ENCODE results near the gene NPHP1. TPM values are rescaled to one million over a fixed set of nuclear protein-coding genes. Genes with fewer than 3 reads are reported as not detected.
"Not testable (repeated sequence)": the region's sequence is repeated elsewhere in the genome, so short reads cannot be mapped to it uniquely, and the experiment has no call there.

Gene NPHP1
- 1 to 10 TPM; 7.1 to 9.2 TPM for total RNA-seq

- ATAC-seq (ENCODE audit: insufficient number of reproducible peaks, low FRiP score, low read depth), result peak; percentile 96
Observed at GRCh38 chr2:110204408-110205385, at the start of gene NPHP1. Gene NPHP1, minus strand, starts transcription at chr2:110205013. Its CDS starts 45 bp downstream, at chr2:110204968.

GRCh38 chr2:110248081-110248795 lies 43.4 kb upstream of the NPHP1 start:
- not testable (repeated sequence) for H3K27me3 ChIP-seq (replicated peaks; ENCODE audit: insufficient read depth); H3K27ac ChIP-seq; H3K4me1 ChIP-seq (ENCODE audit: control insufficient read depth in 1 of 2, low read depth in 2 of 2); DNase-seq (ENCODE audit: low spot score); ATAC-seq (ENCODE audit: insufficient number of reproducible peaks, low FRiP score, low read depth); H3K9me3 ChIP-seq; H3K36me3 ChIP-seq; H3K4me3 ChIP-seq

More at GRCh38 chr2:110204408-110205385, at the start of gene NPHP1:
- Histone ChIP-seq H3K36me3 (no peaks in the 10 kb centered on the region), H3K9me3 (no peaks in the 10 kb centered on the region), H3K27ac (peak within 1 kb of the TSS; percentile 1 to 27), H3K4me1 (ENCODE audit: control insufficient read depth in 1 of 2, low read depth in 2 of 2) (peaks cover 5 to 17% of the 10 kb centered on the region in 2 donors), H3K4me3 (peak within 1 kb of the TSS; percentile 80), H3K27me3 (replicated peaks; ENCODE audit: insufficient read depth) (no peaks in the 10 kb centered on the region)
- no peak for TF ChIP-seq CTCF (IDR thresholded peaks at IDR 0.05)
- peak; percentile 44 for DNase-seq (ENCODE audit: low spot score)

- H3K27me3 ChIP-seq (replicated peaks; ENCODE audit: insufficient read depth); H3K36me3 ChIP-seq; H3K27ac ChIP-seq; H3K4me3 ChIP-seq; H3K4me1 ChIP-seq (ENCODE audit: control insufficient read depth in 1 of 2, low read depth in 2 of 2); DNase-seq (ENCODE audit: low spot score); ATAC-seq (ENCODE audit: insufficient number of reproducible peaks, low FRiP score, low read depth); H3K9me3 ChIP-seq: not testable (repeated sequence)
Observed at GRCh38 chr2:110245488-110246435, 40.9 kb upstream of the NPHP1 start.

- not testable (repeated sequence) for H3K27ac ChIP-seq; H3K4me1 ChIP-seq (ENCODE audit: control insufficient read depth in 1 of 2, low read depth in 2 of 2); H3K36me3 ChIP-seq; H3K4me3 ChIP-seq; H3K27me3 ChIP-seq (replicated peaks; ENCODE audit: insufficient read depth); H3K9me3 ChIP-seq; DNase-seq (ENCODE audit: low spot score); ATAC-seq (ENCODE audit: insufficient number of reproducible peaks, low FRiP score, low read depth)
Observed at GRCh38 chr2:110243283-110243682, 38.5 kb upstream of the NPHP1 start.

GRCh38 chr2:110234514-110234913 lies 29.7 kb upstream of the NPHP1 start:
- H3K36me3 ChIP-seq; DNase-seq (ENCODE audit: low spot score); H3K27ac ChIP-seq; H3K27me3 ChIP-seq (replicated peaks; ENCODE audit: insufficient read depth); H3K9me3 ChIP-seq; H3K4me3 ChIP-seq; H3K4me1 ChIP-seq (ENCODE audit: control insufficient read depth in 1 of 2, low read depth in 2 of 2); ATAC-seq (ENCODE audit: insufficient number of reproducible peaks, low FRiP score, low read depth): not testable (repeated sequence)

GRCh38 chr2:110229886-110230285 lies 25.1 kb upstream of the NPHP1 start:
- H3K4me1 ChIP-seq (ENCODE audit: control insufficient read depth in 1 of 2, low read depth in 2 of 2); ATAC-seq (ENCODE audit: insufficient number of reproducible peaks, low FRiP score, low read depth); H3K36me3 ChIP-seq; H3K4me3 ChIP-seq; DNase-seq (ENCODE audit: low spot score); H3K27ac ChIP-seq; H3K9me3 ChIP-seq; H3K27me3 ChIP-seq (replicated peaks; ENCODE audit: insufficient read depth): not testable (repeated sequence)

- H3K4me3 ChIP-seq; H3K36me3 ChIP-seq; H3K4me1 ChIP-seq (ENCODE audit: control insufficient read depth in 1 of 2, low read depth in 2 of 2); DNase-seq (ENCODE audit: low spot score); ATAC-seq (ENCODE audit: insufficient number of reproducible peaks, low FRiP score, low read depth); H3K27ac ChIP-seq; H3K9me3 ChIP-seq; H3K27me3 ChIP-seq (replicated peaks; ENCODE audit: insufficient read depth): not testable (repeated sequence)
Observed at GRCh38 chr2:110222626-110223025, 17.8 kb upstream of the NPHP1 start.

All from thoracic aorta (tissue), 2 donors.